Measurements from ENCODE around the gene ARHGEF40. TPM values are rescaled to one million over a fixed set of nuclear protein-coding genes. Genes with fewer than 3 reads are reported as not detected.

The ARHGEF40 gene
- total RNA-seq, 3 donors from 2014 or later (not counting 1 experiment from before 2014, with no cell fraction given): 4.4 to 6.9 (median 6.0) TPM

DNA sequence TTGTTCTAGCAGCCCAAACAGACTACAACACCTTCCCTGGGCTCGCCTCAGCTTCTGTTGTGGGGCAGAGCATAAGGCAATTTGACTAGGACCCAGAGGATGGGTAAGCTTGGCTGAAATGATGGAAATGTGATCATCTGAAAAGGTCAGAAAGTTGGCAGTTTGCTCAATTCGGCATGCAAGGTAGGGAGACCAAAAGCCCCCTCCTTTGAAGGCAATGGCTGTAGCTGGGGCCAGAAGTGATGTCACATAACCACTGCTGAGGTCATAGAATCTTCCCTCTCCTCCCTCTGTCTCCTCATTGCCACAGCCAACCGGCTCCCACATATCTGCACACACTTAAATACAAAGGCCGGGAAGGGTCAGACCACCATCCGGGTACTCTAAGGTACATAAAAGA lies 40.2 kb upstream of the ARHGEF40 start, which contains the start of gene TPPP2:
TSS of gene TPPP2 (plus strand) at position 301 of the 400 bp plus-strand sequence. CDS start 365 bp downstream, outside the sequence.
- Mint-ChIP-seq H3K9me3 (no peaks in the 10 kb centered on the region), H3K36me3 (no peaks in the 10 kb centered on the region), H3K27me3 (ENCODE audit: low read depth in 2 of 2) (peaks cover 11 to 18% of the 10 kb centered on the region in 2 donors), H3K4me1 (peaks cover 0 to 5% of the 10 kb centered on the region in 2 donors), H3K4me3 (no peak within 1 kb of the TSS), H3K27ac (no peak within 1 kb of the TSS)
- intact Hi-C loops (cut with micrococcal nuclease): no loop called here
- Histone ChIP-seq H3K4me1 (ENCODE audit: control insufficient read depth, insufficient read depth, low read length) (peaks cover 8% of the 10 kb centered on the region), H3K9me3 (ENCODE audit: control insufficient read depth, insufficient read depth, low read length) (no peaks in the 10 kb centered on the region), H3K36me3 (ENCODE audit: control insufficient read depth, insufficient read depth, low read length) (no peaks in the 10 kb centered on the region), H3K27me3 (ENCODE audit: control insufficient read depth, insufficient read depth, low read length) (no peaks in the 10 kb centered on the region), H3K27ac (ENCODE audit: low read length) (no peak within 1 kb of the TSS), H3K4me3 (ENCODE audit: low read length) (no peak within 1 kb of the TSS)
- DNase-seq (no peak), ATAC-seq (no peak)
- TF ChIP-seq, protein P1, sequence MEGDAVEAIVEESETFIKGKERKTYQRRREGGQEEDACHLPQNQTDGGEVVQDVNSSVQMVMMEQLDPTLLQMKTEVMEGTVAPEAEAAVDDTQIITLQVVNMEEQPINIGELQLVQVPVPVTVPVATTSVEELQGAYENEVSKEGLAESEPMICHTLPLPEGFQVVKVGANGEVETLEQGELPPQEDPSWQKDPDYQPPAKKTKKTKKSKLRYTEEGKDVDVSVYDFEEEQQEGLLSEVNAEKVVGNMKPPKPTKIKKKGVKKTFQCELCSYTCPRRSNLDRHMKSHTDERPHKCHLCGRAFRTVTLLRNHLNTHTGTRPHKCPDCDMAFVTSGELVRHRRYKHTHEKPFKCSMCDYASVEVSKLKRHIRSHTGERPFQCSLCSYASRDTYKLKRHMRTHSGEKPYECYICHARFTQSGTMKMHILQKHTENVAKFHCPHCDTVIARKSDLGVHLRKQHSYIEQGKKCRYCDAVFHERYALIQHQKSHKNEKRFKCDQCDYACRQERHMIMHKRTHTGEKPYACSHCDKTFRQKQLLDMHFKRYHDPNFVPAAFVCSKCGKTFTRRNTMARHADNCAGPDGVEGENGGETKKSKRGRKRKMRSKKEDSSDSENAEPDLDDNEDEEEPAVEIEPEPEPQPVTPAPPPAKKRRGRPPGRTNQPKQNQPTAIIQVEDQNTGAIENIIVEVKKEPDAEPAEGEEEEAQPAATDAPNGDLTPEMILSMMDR (IDR thresholded peaks at IDR 0.05): no peak
- 94% methylated on average over 5 of the region's 5 CpGs for WGBS (ENCODE audit: insufficient coverage)

DNA sequence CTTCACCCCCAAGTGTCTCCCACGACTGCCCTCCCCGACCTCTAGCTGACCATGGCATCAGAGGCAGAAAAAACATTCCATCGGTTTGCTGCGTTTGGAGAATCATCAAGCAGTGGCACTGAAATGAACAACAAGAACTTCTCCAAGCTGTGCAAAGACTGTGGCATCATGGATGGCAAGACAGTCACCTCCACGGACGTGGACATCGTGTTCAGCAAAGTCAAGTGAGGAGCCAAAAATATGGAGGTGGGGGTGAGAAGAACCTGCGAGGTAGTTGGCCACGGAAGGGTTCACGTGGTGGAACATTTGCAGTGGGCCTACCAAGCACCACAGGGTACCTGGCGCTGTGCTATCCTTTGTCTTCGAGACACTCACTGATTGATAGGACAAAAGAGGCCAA lies 39.6 kb upstream of the ARHGEF40 start:
- H3K36me3 Mint-ChIP-seq: no peaks in the 10 kb centered on the region
- H3K27me3 Mint-ChIP-seq (ENCODE audit: low read depth in 2 of 2): peaks cover 11 to 18% of the 10 kb centered on the region in 2 donors
- no peak overlapping the region for H3K4me3 Mint-ChIP-seq
- Histone ChIP-seq H3K4me3 (ENCODE audit: low read length) (no peak overlapping the region), H3K4me1 (ENCODE audit: control insufficient read depth, insufficient read depth, low read length) (peaks cover 3% of the 10 kb centered on the region), H3K27ac (ENCODE audit: low read length) (no peak overlapping the region), H3K36me3 (ENCODE audit: control insufficient read depth, insufficient read depth, low read length) (no peaks in the 10 kb centered on the region), H3K27me3 (ENCODE audit: control insufficient read depth, insufficient read depth, low read length) (no peaks in the 10 kb centered on the region), H3K9me3 (ENCODE audit: control insufficient read depth, insufficient read depth, low read length) (no peaks in the 10 kb centered on the region)
- no peaks in the 10 kb centered on the region for H3K4me1 Mint-ChIP-seq
- no peaks in the 10 kb centered on the region for H3K9me3 Mint-ChIP-seq
- DNase-seq (no peak), ATAC-seq (no peak)
- WGBS (ENCODE audit: insufficient coverage): 79% methylated on average over 12 of the region's 12 CpGs
- intact Hi-C loops (cut with micrococcal nuclease): no loop called here
- TF ChIP-seq, protein P1 (IDR thresholded peaks at IDR 0.05): no peak
- no peak overlapping the region for H3K27ac Mint-ChIP-seq

DNA sequence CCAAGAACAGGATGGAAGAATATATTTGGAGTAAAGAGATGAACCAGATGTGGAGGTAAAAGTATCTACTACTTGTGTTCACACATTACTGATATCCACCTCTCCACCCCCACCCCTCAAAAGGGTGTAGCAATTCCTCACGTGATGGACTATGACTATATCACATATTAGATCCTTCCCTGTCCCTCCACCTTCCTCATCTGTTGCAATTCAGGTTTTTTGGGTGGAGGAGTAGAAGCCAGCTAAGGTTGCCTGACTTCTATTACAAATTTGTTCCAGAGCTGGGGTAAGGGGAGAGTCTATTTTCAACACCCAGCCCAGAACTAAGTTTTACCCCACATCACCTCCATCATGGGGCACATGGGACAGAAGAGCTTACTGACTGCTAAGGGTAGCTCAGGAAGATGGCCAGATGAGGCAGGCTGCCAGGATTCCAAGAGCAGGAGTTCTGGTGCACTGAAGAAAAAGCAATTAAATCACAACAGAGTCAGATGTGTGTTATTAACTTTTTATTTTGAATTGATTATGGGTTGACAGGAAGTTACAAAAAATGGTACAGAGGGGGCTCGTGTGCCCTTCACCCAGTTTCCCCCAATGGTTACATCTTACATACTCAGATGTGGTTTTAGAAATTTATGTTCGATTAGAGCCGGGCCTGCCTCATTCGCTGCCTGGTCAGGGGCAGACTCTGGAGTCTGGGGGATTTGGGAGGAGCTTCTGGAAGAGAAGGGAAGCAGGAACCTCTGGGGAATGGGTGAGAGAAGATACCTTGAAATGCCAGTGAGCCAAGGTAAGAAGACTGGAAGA lies 37.6 kb upstream of the ARHGEF40 start:
- no peaks in the 10 kb centered on the region for H3K4me1 Mint-ChIP-seq
- Histone ChIP-seq H3K4me3 (ENCODE audit: low read length) (no peak overlapping the region), H3K4me1 (ENCODE audit: control insufficient read depth, insufficient read depth, low read length) (no peaks in the 10 kb centered on the region), H3K9me3 (ENCODE audit: control insufficient read depth, insufficient read depth, low read length) (no peaks in the 10 kb centered on the region), H3K36me3 (ENCODE audit: control insufficient read depth, insufficient read depth, low read length) (no peaks in the 10 kb centered on the region), H3K27ac (ENCODE audit: low read length) (no peak overlapping the region), H3K27me3 (ENCODE audit: control insufficient read depth, insufficient read depth, low read length) (no peaks in the 10 kb centered on the region)
- peaks cover 16 to 18% of the 10 kb centered on the region in 2 donors for H3K27me3 Mint-ChIP-seq (ENCODE audit: low read depth in 2 of 2)
- DNase-seq (no peak), ATAC-seq (no peak)
- 100% methylated on average over 3 of the region's 5 CpGs for WGBS (ENCODE audit: insufficient coverage)
- H3K4me3 Mint-ChIP-seq: no peak overlapping the region
- H3K36me3 Mint-ChIP-seq: no peaks in the 10 kb centered on the region
- no peak overlapping the region for H3K27ac Mint-ChIP-seq
- intact Hi-C loops (cut with micrococcal nuclease): no loop called here
- TF ChIP-seq, protein P1 (IDR thresholded peaks at IDR 0.05): no peak
- no peaks in the 10 kb centered on the region for H3K9me3 Mint-ChIP-seq
